GM19463 (cell line): ENCODE results near the gene HS3ST5.

Experiments used
- ATAC-seq: cut with Tn5 transposase; IDR thresholded peaks from one replicate; pipeline ENCODE4 v1.9.1; 2021; ENCODE audit warnings: mild to moderate bottlenecking, moderate library complexity; ENCODE audit not compliant: unreplicated experiment

HS3ST5 gene

GRCh38 chr6:114200891-114201290 is 141.9 kb downstream of the HS3ST5 start:
- ATAC-seq: no peak

GRCh38 chr6:114195631-114196403 is 147.0 kb downstream of the HS3ST5 start:
- no peak for ATAC-seq

- ATAC-seq: no peak
These were observed 147.8 kb downstream of the HS3ST5 start for GRCh38 chr6:114195027-114195365.

GRCh38 chr6:114194362-114195026 is 148.3 kb downstream of the HS3ST5 start:
- no peak for ATAC-seq

- no peak for ATAC-seq
These were observed 155.3 kb downstream of the HS3ST5 start for GRCh38 chr6:114187563-114187962.

GRCh38 chr6:114181664-114182063 is 161.2 kb downstream of the HS3ST5 start:
- no peak for ATAC-seq

GRCh38 chr6:114179411-114179810 is 163.4 kb downstream of the HS3ST5 start:
- no peak for ATAC-seq

- no peak for ATAC-seq
These were observed 166.1 kb downstream of the HS3ST5 start for GRCh38 chr6:114176726-114177125.

- no peak for ATAC-seq
These were observed 170.1 kb downstream of the HS3ST5 start for GRCh38 chr6:114172576-114173260.

GRCh38 chr6:114171473-114171872 is 171.3 kb downstream of the HS3ST5 start:
- no peak for ATAC-seq

GRCh38 chr6:114170958-114171387 is 171.8 kb downstream of the HS3ST5 start:
- no peak for ATAC-seq

- ATAC-seq: no peak
These were observed 172.5 kb downstream of the HS3ST5 start for GRCh38 chr6:114170372-114170771.

- no peak for ATAC-seq
These were observed 173.1 kb downstream of the HS3ST5 start for GRCh38 chr6:114169763-114170162.

- no peak for ATAC-seq
These were observed 174.9 kb downstream of the HS3ST5 start for GRCh38 chr6:114167583-114168576.

- ATAC-seq: no peak
These were observed 178.6 kb downstream of the HS3ST5 start for GRCh38 chr6:114164207-114164606.

GRCh38 chr6:114162691-114163347 is 180.0 kb downstream of the HS3ST5 start:
- no peak for ATAC-seq

- ATAC-seq: no peak
These were observed 181.9 kb downstream of the HS3ST5 start for GRCh38 chr6:114160881-114161280.

- ATAC-seq: no peak
These were observed 183.1 kb downstream of the HS3ST5 start for GRCh38 chr6:114159727-114160126.

- ATAC-seq: no peak
These were observed 183.8 kb downstream of the HS3ST5 start for GRCh38 chr6:114158838-114159694.
